Loucy (cell line): ENCODE measurements around the gene RRP1.

Experiments used
- H2AFZ ChIP-seq: fragments of 200-600 bp; sonication (generic); 2 replicates; pipeline ENCODE4 v1.6.0; 2016; ENCODE audit warnings: antibody characterized with exemption, mild to moderate bottlenecking, low read length, moderate library complexity
- H3F3A ChIP-seq: fragments of 200-600 bp; 2 replicates; pipeline ENCODE4 v1.6.0; 2016; ENCODE audit warnings: antibody characterized with exemption, low read depth, mild to moderate bottlenecking
- H3K27me3 ChIP-seq: fragments of 200-600 bp; sonication (generic); 2 replicates; pipeline ENCODE4 v1.6.1; 2014; ENCODE audit warnings: low read length, mild to moderate bottlenecking; ENCODE audit not compliant: insufficient read depth, poor library complexity, severe bottlenecking
- H3K36me3 ChIP-seq: fragments of 200-600 bp; sonication (generic); 2 replicates; pipeline ENCODE4 v1.6.1; 2016; ENCODE audit warnings: low read length; ENCODE audit not compliant: insufficient read depth
- H3K4me1 ChIP-seq: fragments of 200-600 bp; sonication (generic); 2 replicates; pipeline ENCODE4 v1.5.1; 2014; ENCODE audit warnings: low read length, mild to moderate bottlenecking; ENCODE audit not compliant: insufficient read depth, poor library complexity, severe bottlenecking
- H3K4me2 ChIP-seq: fragments of 200-600 bp; sonication (generic); 2 replicates; pipeline ENCODE4 v1.6.0; 2014; ENCODE audit warnings: antibody characterized with exemption, low read length, low read depth, mild to moderate bottlenecking; ENCODE audit not compliant: poor library complexity, severe bottlenecking
- H3K4me3 ChIP-seq: fragments of 200-600 bp; sonication (generic); 2 replicates; pipeline ENCODE4 v1.5.1; 2014; ENCODE audit warnings: low read length, mild to moderate bottlenecking, mixed read lengths; ENCODE audit not compliant: poor library complexity, severe bottlenecking
- H3K79me2 ChIP-seq: fragments of 200-600 bp; sonication (generic); 2 replicates; pipeline ENCODE4 v1.6.1; 2014; ENCODE audit warnings: low read length; ENCODE audit not compliant: insufficient read depth
- H3K9ac ChIP-seq: fragments of 200-600 bp; sonication (generic); 2 replicates; pipeline ENCODE4 v1.6.0; 2014; ENCODE audit warnings: mild to moderate bottlenecking, low read depth, low read length, moderate library complexity; ENCODE audit not compliant: poor library complexity, severe bottlenecking
- H3K9me2 ChIP-seq: fragments of 200-600 bp; sonication (generic); replicated peaks from 2 replicates; pipeline ENCODE4 v1.6.1; 2016; ENCODE audit warnings: low read depth, low read length, mixed read lengths
- H3K9me3 ChIP-seq: fragments of 200-600 bp; sonication (generic); 2 replicates; pipeline ENCODE4 v1.6.1; 2014; ENCODE audit warnings: mild to moderate bottlenecking, antibody characterized with exemption, low read length, low read depth; ENCODE audit not compliant: insufficient read depth
- H4K20me1 ChIP-seq: fragments of 200-600 bp; sonication (generic); 2 replicates; pipeline ENCODE4 v1.6.0; 2014; ENCODE audit warnings: antibody characterized with exemption, low read length, mild to moderate bottlenecking; ENCODE audit not compliant: insufficient read depth, poor library complexity, severe bottlenecking
- EZH2phosphoT487 ChIP-seq: fragments of 200-600 bp; IDR thresholded peaks from 2 replicates; pipeline ENCODE4 v1.6.1; 2018; ENCODE audit warnings: antibody characterized with exemption, mild to moderate bottlenecking, moderate library complexity, borderline replicate concordance
- TF ChIP-seq, protein P1 (sequence below): fragments of 200-600 bp; sonication (generic); conservative IDR thresholded peaks from 2 replicates; pipeline ENCODE4 v1.5.1; 2014; ENCODE audit warnings: mild to moderate bottlenecking, antibody characterized with exemption, low read length

RRP1 gene

DNA sequence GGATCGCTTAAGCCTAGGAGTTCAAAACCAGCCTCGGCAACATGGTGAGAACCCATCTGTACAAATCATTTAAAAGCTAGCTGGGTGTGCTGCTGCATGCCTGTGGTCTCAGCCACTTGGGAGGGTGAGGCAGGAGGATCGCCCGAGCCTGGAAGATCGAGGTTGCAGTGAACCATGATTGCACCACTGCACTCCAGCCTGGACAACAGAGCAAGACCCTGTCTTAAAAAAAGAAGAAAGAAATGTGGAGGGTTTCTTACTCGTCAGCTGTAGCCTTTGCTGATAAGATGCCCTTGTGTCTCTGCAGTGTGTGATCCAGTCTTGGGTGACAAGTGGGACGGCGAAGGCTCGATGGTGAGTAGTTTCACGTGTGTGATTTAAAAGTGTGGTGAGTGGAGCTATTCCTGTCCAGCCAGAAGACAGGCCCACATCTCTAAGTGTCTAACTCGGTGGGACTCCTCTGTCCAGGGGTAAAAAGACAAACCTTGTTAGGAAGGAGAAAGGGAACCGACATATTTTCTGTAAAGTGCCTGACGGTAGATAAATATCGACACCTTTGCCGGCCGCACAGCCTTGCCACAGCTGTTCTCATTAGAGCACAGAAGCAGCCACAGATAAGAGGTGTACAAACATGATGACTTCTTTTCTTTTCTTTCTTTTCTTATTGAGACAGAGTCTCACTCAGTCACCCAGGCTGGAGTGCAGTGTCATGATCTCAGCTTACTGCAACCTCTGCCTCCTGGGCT is 43.4 kb upstream of the RRP1 start:
- no peaks in the 10 kb centered on the region for H3K9me3 ChIP-seq
- H3K9ac ChIP-seq = no peak overlapping the region
- no peak overlapping the region for H2AFZ ChIP-seq
- no peaks in the 10 kb centered on the region for H3K27me3 ChIP-seq
- peaks cover 47% of the 10 kb centered on the region; the same call in 1 of the 2 replicates for H3K36me3 ChIP-seq
- H3K9me2 ChIP-seq = no peaks in the 10 kb centered on the region
- H3K4me3 ChIP-seq = no peak overlapping the region
- no peaks in the 10 kb centered on the region for H3K4me1 ChIP-seq
- H3F3A ChIP-seq = no peaks in the 10 kb centered on the region
- no peaks in the 10 kb centered on the region for H4K20me1 ChIP-seq
- TF ChIP-seq, protein P1, sequence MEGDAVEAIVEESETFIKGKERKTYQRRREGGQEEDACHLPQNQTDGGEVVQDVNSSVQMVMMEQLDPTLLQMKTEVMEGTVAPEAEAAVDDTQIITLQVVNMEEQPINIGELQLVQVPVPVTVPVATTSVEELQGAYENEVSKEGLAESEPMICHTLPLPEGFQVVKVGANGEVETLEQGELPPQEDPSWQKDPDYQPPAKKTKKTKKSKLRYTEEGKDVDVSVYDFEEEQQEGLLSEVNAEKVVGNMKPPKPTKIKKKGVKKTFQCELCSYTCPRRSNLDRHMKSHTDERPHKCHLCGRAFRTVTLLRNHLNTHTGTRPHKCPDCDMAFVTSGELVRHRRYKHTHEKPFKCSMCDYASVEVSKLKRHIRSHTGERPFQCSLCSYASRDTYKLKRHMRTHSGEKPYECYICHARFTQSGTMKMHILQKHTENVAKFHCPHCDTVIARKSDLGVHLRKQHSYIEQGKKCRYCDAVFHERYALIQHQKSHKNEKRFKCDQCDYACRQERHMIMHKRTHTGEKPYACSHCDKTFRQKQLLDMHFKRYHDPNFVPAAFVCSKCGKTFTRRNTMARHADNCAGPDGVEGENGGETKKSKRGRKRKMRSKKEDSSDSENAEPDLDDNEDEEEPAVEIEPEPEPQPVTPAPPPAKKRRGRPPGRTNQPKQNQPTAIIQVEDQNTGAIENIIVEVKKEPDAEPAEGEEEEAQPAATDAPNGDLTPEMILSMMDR = no peak
- TF ChIP-seq EZH2phosphoT487 = no peak
- H3K79me2 ChIP-seq = no peaks in the 10 kb centered on the region
- no peak overlapping the region for H3K4me2 ChIP-seq

DNA sequence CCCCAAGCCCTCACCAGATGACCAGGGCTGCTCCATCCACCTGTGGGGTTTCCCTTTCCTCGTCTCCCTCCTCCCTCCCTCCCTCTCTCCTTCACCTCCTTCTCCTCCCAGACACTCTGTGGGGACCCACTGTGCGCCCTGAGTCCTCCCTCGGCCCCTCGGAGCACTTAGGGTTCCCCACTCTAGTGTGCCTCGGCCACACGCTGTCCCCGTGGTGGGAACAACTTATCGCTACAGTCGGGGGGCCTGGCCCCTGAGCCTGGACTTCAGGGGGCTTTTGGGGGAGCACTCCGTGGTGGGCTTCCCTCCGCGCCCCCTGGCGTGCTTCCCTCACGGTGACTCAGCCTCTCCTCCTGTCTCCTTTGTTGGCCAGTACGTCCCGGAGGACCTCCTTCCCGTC is 40.8 kb upstream of the RRP1 start:
- H3K4me3 ChIP-seq = no peak overlapping the region
- H3K9me2 ChIP-seq = no peaks in the 10 kb centered on the region
- no peaks in the 10 kb centered on the region for H3K4me1 ChIP-seq
- no peak overlapping the region for H2AFZ ChIP-seq
- no peak overlapping the region for H3K9ac ChIP-seq
- H3F3A ChIP-seq = no peaks in the 10 kb centered on the region
- no peaks in the 10 kb centered on the region for H4K20me1 ChIP-seq
- H3K27me3 ChIP-seq = no peaks in the 10 kb centered on the region
- no peaks in the 10 kb centered on the region for H3K9me3 ChIP-seq
- H3K79me2 ChIP-seq = no peaks in the 10 kb centered on the region
- peaks cover 55% of the 10 kb centered on the region; the same call in 1 of the 2 replicates for H3K36me3 ChIP-seq
- no peak for TF ChIP-seq EZH2phosphoT487
- TF ChIP-seq, protein P1 = no peak
- H3K4me2 ChIP-seq = no peak overlapping the region

DNA sequence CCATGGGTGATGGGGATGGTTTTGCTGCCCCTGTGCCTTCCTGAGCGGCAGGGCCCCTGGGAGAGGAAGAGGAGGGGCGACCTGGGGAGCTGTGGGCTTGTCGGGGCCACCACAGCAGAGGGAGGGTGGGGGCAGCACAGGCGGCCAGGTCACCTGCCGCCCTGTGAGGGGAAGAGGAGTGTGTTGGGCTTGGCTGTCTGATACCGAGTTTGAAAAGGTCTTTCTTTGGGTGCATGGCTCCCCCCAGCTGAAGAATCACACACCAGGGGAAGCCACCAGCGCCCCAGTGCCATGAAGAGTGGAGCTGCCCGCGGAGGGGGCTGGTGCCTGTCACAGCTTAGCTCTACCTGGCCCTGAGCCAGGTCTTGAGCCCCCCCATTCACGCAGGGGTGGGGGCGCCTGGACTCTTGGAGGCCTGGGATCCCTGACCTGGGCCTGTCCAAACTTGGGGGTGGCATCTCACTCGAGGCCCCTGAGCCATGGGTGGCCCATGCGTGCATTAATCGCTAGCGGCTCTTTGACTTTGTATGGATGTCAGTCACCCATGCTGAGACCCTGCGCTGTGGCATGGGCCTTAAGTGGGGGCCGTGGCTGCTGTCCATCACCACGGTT is 39.6 kb upstream of the RRP1 start:
- H4K20me1 ChIP-seq = no peaks in the 10 kb centered on the region
- no peaks in the 10 kb centered on the region for H3K79me2 ChIP-seq
- no peak overlapping the region for H2AFZ ChIP-seq
- H3F3A ChIP-seq = no peaks in the 10 kb centered on the region
- no peaks in the 10 kb centered on the region for H3K9me2 ChIP-seq
- peaks cover 53% of the 10 kb centered on the region; the same call in 1 of the 2 replicates for H3K36me3 ChIP-seq
- no peak overlapping the region for H3K9ac ChIP-seq
- no peaks in the 10 kb centered on the region for H3K4me1 ChIP-seq
- no peaks in the 10 kb centered on the region for H3K9me3 ChIP-seq
- no peak overlapping the region for H3K4me2 ChIP-seq
- H3K27me3 ChIP-seq = no peaks in the 10 kb centered on the region
- no peak overlapping the region for H3K4me3 ChIP-seq
- TF ChIP-seq, protein P1 = no peak
